Rectal smooth muscle tissue (tissue), 1 donor: ENCODE data around the gene IL13RA2.

Experiments used
- H3K27ac ChIP-seq: one replicate; pipeline ENCODE4 v1.7.0; 2013; ENCODE audit warnings: low read depth, low read length, inconsistent platforms
- H3K27me3 ChIP-seq: one replicate; pipeline ENCODE4 v1.7.0; 2013; ENCODE audit warnings: low read length; ENCODE audit not compliant: control insufficient read depth, insufficient read depth
- H3K36me3 ChIP-seq: one replicate; pipeline ENCODE4 v1.7.0; 2013; ENCODE audit warnings: low read length; ENCODE audit not compliant: control insufficient read depth, insufficient read depth
- H3K4me1 ChIP-seq: one replicate; pipeline ENCODE4 v1.7.0; 2013; ENCODE audit warnings: low read length; ENCODE audit not compliant: control insufficient read depth, insufficient read depth
- H3K4me3 ChIP-seq: one replicate; pipeline ENCODE4 v1.7.0; 2013; ENCODE audit warnings: low read length
- H3K9ac ChIP-seq: one replicate; pipeline ENCODE4 v1.7.0; 2013; ENCODE audit warnings: low read length

IL13RA2 gene

DNA sequence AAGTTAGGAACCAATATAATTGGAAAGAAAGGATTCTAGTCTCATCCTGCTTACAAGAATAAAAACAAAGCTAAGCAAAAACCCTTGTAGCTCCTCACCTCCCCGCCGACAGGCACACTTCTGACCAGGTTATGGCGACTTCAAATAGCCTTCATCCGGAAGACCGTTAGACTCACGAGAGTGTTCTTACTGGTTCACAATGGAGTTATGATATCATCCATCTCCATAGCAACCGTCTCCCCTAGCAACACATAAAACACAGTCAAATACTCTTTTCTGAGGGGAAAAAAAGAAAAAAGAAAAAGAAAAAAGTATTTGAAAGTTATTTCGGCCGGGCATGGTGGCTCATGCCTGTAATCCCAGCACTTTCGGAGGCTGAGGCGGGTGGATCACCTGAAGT lies at the start of gene IL13RA2:
Gene IL13RA2 (minus strand): TSS at position 162 of the 400 bp plus-strand sequence. CDS start 347 bp downstream, outside the sequence.
- Histone ChIP-seq H3K4me3 (no peak within 1 kb of the TSS), H3K27ac (no peak within 1 kb of the TSS), H3K9ac (no peak within 1 kb of the TSS), H3K4me1 (no peaks in the 10 kb centered on the region), H3K36me3 (no peaks in the 10 kb centered on the region), H3K27me3 (no peaks in the 10 kb centered on the region)

GRCh38 chrX:115065304-115065703 lies 47.9 kb upstream of the IL13RA2 start:
- Histone ChIP-seq H3K4me3 (no peak overlapping the region), H3K36me3 (no peaks in the 10 kb centered on the region), H3K27me3 (no peaks in the 10 kb centered on the region), H3K4me1 (no peaks in the 10 kb centered on the region), H3K9ac (no peak overlapping the region), H3K27ac (no peak overlapping the region)

DNA sequence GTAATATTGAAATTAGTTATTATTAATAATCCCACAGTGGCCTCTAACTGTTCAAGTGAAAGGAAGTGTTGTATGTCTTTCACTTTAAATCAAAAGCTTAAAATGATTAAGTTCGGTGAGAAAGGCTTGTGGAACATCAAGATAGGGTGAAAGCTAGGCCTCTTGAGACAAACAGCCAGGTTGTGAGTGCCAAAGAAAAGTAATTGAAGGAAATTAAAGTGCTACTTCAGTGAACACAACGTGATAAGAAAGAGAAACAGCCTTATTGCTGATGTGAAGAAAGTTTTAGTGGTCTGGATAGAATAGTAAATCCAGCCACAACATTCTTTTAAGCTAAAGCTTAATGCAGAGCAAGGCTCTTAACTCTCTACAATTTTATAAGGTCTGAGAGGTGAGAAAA lies 42.6 kb upstream of the IL13RA2 start:
- Histone ChIP-seq H3K4me3 (no peak overlapping the region), H3K4me1 (peaks cover 3% of the 10 kb centered on the region), H3K36me3 (no peaks in the 10 kb centered on the region), H3K27me3 (no peaks in the 10 kb centered on the region), H3K27ac (no peak overlapping the region), H3K9ac (no peak overlapping the region)

DNA sequence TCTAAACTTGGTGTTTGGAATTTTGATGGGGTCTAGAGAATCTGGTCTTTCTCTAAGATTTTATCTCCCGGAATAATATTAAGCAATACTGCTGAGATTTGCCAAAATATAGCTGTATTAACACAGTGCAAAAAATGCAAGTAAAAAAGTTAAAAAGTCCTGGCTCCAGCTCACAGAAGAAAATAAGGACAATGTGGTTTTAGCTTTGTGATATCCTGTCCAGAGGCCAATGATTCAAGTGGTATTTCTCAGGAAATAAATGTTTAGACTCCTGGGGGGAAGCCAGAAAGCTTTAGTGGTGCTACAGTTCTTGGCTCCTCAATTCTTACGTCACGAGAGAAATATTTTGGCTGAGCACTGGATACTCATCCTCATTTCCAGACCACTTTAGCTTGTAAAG lies 40.9 kb upstream of the IL13RA2 start:
- Histone ChIP-seq H3K36me3 (no peaks in the 10 kb centered on the region), H3K27me3 (no peaks in the 10 kb centered on the region), H3K4me1 (peaks cover 3% of the 10 kb centered on the region), H3K9ac (no peak overlapping the region), H3K27ac (no peak overlapping the region), H3K4me3 (no peak overlapping the region)

- Histone ChIP-seq H3K9ac (no peak overlapping the region), H3K4me1 (peaks cover 3% of the 10 kb centered on the region), H3K36me3 (no peaks in the 10 kb centered on the region), H3K4me3 (no peak overlapping the region), H3K27ac (no peak overlapping the region), H3K27me3 (no peaks in the 10 kb centered on the region)
Measured at GRCh38 chrX:115054876-115055275, 37.5 kb upstream of the IL13RA2 start.

- Histone ChIP-seq H3K4me1 (peaks cover 3% of the 10 kb centered on the region), H3K4me3 (no peak overlapping the region), H3K27ac (no peak overlapping the region), H3K36me3 (no peaks in the 10 kb centered on the region), H3K9ac (no peak overlapping the region), H3K27me3 (no peaks in the 10 kb centered on the region)
Measured at GRCh38 chrX:115053223-115053622, 35.8 kb upstream of the IL13RA2 start.

GRCh38 chrX:115047715-115048114 lies 30.3 kb upstream of the IL13RA2 start:
- Histone ChIP-seq H3K4me1 (no peaks in the 10 kb centered on the region), H3K27me3 (no peaks in the 10 kb centered on the region), H3K9ac (no peak overlapping the region), H3K27ac (no peak overlapping the region), H3K4me3 (no peak overlapping the region), H3K36me3 (no peaks in the 10 kb centered on the region)

DNA sequence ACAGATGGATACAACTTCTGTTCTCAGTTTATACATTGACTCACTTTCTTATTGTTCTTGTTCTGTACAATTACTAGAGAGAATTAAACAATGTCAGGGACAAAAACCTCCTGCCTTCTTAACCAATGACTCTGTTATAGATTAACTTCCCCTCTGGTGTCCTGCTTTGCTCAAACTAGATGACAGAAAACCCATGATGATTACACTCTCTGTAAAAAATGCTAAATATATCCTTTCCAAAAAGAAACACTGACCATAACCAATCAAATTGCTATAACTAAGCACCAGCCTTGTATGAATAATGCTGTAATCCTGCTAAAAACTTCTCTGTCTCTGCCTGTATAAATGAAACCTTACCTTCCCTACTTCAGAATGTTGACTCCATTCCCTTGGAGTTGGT lies 29.8 kb upstream of the IL13RA2 start:
- no peak overlapping the region for H3K9ac ChIP-seq
- H3K27me3 ChIP-seq, result no peaks in the 10 kb centered on the region
- H3K4me1 ChIP-seq, result no peaks in the 10 kb centered on the region
- H3K36me3 ChIP-seq, result no peaks in the 10 kb centered on the region
- no peak overlapping the region for H3K27ac ChIP-seq
- no peak overlapping the region for H3K4me3 ChIP-seq

DNA sequence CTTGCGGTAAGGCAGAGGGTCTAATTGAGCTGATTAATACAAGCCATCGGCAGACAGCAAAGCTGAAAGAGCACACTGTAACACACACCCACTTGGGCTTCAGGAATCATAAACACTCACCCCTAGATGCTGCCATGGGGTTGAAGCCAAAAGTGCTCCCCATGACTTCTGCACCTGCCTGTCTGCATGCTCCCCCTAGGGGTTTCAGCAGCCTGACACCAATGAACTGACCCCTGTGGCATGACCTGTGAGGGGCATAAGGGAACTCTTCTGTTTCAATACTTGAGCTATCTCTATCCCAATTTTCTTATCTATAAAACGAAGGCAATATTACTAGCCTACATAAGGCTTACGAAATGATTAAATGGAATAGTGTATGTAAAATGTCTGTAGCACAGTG lies 23.0 kb upstream of the IL13RA2 start:
- Histone ChIP-seq H3K27ac (no peak overlapping the region), H3K9ac (no peak overlapping the region), H3K4me1 (no peaks in the 10 kb centered on the region), H3K36me3 (no peaks in the 10 kb centered on the region), H3K27me3 (no peaks in the 10 kb centered on the region), H3K4me3 (no peak overlapping the region)

GRCh38 chrX:115038406-115038805 lies 21.0 kb upstream of the IL13RA2 start:
- H3K9ac ChIP-seq, result no peak overlapping the region
- H3K4me1 ChIP-seq, result no peaks in the 10 kb centered on the region
- H3K4me3 ChIP-seq, result no peak overlapping the region
- H3K36me3 ChIP-seq, result no peaks in the 10 kb centered on the region
- no peaks in the 10 kb centered on the region for H3K27me3 ChIP-seq
- H3K27ac ChIP-seq, result no peak overlapping the region

- H3K36me3 ChIP-seq, result no peaks in the 10 kb centered on the region
- no peak overlapping the region for H3K27ac ChIP-seq
- H3K27me3 ChIP-seq, result no peaks in the 10 kb centered on the region
- no peak overlapping the region for H3K4me3 ChIP-seq
- H3K9ac ChIP-seq, result no peak overlapping the region
- H3K4me1 ChIP-seq, result no peaks in the 10 kb centered on the region
Measured at GRCh38 chrX:115036029-115036428, 18.6 kb upstream of the IL13RA2 start.

GRCh38 chrX:115031989-115032388 lies 14.6 kb upstream of the IL13RA2 start:
- no peaks in the 10 kb centered on the region for H3K27me3 ChIP-seq
- no peak overlapping the region for H3K27ac ChIP-seq
- no peaks in the 10 kb centered on the region for H3K36me3 ChIP-seq
- no peaks in the 10 kb centered on the region for H3K4me1 ChIP-seq
- no peak overlapping the region for H3K4me3 ChIP-seq
- H3K9ac ChIP-seq, result no peak overlapping the region

- Histone ChIP-seq H3K4me3 (no peak overlapping the region), H3K27ac (no peak overlapping the region), H3K9ac (no peak overlapping the region)
Measured at GRCh38 chrX:115030625-115031024, 13.2 kb upstream of the IL13RA2 start.

More at GRCh38 chrX:115030625-115031024, 13.2 kb upstream of the IL13RA2 start:
- Histone ChIP-seq H3K36me3 (no peaks in the 10 kb centered on the region), H3K27me3 (no peaks in the 10 kb centered on the region), H3K4me1 (no peaks in the 10 kb centered on the region)
